GM20000 (cell line): Measurements from ENCODE around the gene TUBGCP6.

ENCODE experiments used
- DNase-seq: peaks from one replicate; pipeline ENCODE4 v3.0.0; 2012; ENCODE audit warnings: low spot score
- CTCF ChIP-seq: IDR thresholded peaks from 2 replicates; pipeline ENCODE4 v1.5.1; 2012; ENCODE audit warnings: mild to moderate bottlenecking, control low read depth; ENCODE audit errors: extremely low read depth, missing control alignments

TUBGCP6 gene

DNA sequence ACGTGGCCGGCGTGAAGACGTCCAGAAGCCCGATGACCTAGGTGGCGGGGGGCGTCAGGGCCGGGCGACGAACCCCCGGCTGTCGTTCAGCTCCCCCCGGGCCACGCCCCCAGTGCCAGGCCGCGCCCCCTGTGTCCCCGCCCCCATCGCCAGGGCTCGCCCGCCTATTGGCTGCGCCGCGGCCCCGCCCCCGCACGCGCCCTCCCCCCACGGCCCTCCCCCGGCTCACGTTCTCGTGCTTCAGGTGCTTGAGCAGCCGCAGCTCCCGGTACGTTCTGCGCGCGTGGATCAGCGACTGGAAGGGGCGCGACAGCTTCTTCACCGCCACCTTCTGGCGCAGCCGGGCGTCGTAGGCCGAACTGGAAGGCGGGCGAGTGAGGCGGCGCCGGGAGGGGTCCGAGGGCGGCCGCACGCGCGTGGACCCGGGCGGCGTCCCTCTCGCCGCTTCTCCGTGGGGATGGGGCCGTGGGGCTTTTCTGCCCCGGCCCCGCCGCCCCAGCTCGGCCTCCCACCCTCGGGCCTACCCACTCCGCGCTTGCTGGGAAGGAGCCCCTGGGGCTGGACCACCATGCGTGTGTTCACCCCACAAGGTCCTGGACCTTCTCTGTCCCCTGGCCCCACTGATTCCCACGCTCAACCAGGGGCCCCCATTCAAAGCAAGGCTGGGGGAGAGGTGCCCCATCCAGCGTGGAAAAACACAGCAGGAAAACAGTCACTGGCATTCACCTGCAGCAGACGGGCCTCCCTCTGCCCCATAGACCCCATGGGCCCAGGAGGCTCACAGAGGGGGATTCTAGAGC lies 23.0 kb upstream of the TUBGCP6 start:
- DNase-seq, result peak; percentile 91

GRCh38 chr22:50266994-50267393 lies 22.2 kb upstream of the TUBGCP6 start:
- DNase-seq, result no peak
- TF ChIP-seq CTCF, result no peak

More for the DNA sequence above, 23.0 kb upstream of the TUBGCP6 start:
- TF ChIP-seq CTCF, result peak; percentile 28

GRCh38 chr22:50264946-50265669 lies 20.3 kb upstream of the TUBGCP6 start:
- TF ChIP-seq CTCF, result no peak
- no peak for DNase-seq

DNA sequence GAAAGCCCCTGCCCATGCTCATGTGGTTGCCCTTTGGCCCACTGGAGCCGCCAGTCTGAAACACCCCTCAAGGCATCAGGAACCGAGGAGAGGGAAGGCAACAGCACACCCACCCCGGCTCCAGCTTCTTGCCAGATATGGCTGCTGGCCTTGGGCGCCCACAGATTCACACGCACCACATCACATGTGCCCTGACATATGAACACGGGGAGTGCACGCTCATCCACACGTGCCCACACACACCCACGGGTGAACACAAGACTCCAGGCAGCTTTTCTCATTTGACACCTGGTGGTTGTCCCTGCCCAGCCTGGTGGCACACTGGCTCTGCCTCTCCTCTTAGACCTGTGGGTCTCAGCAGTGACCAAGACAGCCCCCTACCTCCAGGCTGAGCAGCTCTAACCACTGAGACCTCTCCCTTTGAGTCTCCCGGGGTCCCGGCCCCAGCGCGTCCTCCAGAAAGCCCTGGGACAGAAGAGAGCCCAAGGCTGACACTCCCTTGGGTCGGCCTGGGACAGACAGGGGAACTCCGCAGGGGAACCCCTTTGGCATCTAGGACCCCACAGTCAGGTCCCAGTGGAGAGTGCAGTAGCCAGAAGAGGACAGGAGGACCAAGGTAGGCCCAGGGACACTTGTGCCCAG lies 19.4 kb upstream of the TUBGCP6 start:
- TF ChIP-seq CTCF, result no peak
- no peak for DNase-seq

DNA sequence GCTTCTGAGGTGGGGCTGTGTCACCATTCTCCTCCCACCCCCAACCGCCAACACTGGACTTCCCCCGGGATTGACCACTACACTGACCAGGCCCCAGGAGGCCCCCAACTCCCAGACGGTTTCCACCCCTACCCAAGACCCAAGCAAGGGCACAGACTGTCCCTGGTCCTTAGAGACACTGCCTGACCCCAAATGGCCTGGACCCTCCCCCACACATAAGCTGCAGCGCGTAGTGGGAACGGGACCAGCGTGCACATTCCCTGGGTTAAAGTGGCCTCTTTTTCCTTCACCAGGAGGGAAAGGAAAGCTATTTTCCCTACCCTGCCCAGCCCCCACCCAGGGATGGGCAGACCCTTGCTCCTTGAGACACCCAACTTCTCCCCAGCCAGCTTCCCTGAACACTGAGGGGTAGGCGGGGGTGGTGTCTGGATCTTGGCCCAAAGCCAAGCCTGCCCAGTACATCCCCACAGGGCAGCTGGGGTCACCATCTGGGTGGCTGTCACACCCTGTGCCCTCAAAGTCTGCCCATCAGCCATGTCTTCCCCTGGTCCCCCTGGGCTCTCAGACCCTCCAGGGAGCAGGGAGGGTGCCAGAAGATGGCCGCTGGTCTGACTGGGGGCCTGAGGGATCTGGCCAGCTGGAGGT lies 18.3 kb upstream of the TUBGCP6 start:
- no peak for DNase-seq
- TF ChIP-seq CTCF, result no peak

- TF ChIP-seq CTCF, result no peak
- no peak for DNase-seq
These were observed 17.7 kb upstream of the TUBGCP6 start for GRCh38 chr22:50262460-50262911.
